Measurements from ENCODE around the gene LARGE1. TPM values are rescaled to one million over a fixed set of nuclear protein-coding genes. Genes with fewer than 3 reads are reported as not detected.

LARGE1 gene
- total and polyA plus RNA-seq, 2 donors (not counting 1 experiment from before 2014, with no cell fraction given): 14.1 to 19.2 TPM

DNA sequence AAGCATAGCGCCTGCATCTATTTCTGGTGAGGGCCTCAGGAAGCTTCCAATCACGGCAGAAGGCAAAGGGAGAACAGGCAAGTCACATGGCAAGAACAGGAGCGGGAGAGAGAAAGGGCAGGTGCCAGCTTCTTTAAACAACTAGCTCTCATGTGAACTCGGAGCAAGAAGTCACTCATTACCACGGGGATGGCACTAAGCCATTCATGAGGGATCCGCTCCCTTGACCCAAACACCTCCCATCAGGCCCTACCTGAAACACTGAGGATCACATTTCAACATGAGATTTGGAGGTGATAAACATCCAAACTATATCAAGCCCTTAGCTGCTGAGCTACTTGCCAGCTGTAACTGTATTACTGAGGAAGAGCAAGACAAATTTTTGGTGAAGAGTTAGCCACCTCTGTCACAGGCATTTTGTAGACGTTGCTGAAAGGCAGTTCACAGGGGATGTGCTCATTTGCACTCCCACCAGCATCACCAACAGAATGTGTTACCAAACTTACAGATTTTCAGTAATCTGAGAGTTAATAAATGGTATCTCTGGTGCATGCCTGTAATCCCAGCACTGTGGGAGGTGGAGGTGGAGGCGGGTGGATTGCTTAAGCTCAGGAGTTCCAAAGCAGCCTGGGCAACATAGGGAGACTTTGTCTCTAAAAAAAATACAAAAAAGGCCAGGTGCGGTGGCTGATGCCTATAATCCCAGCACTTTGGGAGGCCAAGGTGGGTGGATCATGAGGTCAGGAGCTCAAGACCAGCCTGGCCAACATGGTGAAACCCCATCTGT, 398.2 kb downstream of the LARGE1 start:
- no peak overlapping the region for H3K9ac ChIP-seq (ENCODE audit: insufficient read depth, low read length)
- TF ChIP-seq, protein P1, sequence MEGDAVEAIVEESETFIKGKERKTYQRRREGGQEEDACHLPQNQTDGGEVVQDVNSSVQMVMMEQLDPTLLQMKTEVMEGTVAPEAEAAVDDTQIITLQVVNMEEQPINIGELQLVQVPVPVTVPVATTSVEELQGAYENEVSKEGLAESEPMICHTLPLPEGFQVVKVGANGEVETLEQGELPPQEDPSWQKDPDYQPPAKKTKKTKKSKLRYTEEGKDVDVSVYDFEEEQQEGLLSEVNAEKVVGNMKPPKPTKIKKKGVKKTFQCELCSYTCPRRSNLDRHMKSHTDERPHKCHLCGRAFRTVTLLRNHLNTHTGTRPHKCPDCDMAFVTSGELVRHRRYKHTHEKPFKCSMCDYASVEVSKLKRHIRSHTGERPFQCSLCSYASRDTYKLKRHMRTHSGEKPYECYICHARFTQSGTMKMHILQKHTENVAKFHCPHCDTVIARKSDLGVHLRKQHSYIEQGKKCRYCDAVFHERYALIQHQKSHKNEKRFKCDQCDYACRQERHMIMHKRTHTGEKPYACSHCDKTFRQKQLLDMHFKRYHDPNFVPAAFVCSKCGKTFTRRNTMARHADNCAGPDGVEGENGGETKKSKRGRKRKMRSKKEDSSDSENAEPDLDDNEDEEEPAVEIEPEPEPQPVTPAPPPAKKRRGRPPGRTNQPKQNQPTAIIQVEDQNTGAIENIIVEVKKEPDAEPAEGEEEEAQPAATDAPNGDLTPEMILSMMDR (conservative IDR thresholded peaks at IDR 0.05 in 1 of 2, IDR thresholded peaks at IDR 0.05 in 1 of 2; ENCODE audit: low read depth in 1 of 2, low read length in 2 of 2): no peak
- TF ChIP-seq EZH2 (IDR thresholded peaks at IDR 0.05; ENCODE audit: low read length, missing control alignments): no peak
- H3K4me3 ChIP-seq (replicated peaks in 1 of 4; ENCODE audit: control extremely low read depth in 1 of 4, insufficient read depth in 1 of 4, low read depth in 3 of 4, low read length in 4 of 4): no peak overlapping the region

DNA sequence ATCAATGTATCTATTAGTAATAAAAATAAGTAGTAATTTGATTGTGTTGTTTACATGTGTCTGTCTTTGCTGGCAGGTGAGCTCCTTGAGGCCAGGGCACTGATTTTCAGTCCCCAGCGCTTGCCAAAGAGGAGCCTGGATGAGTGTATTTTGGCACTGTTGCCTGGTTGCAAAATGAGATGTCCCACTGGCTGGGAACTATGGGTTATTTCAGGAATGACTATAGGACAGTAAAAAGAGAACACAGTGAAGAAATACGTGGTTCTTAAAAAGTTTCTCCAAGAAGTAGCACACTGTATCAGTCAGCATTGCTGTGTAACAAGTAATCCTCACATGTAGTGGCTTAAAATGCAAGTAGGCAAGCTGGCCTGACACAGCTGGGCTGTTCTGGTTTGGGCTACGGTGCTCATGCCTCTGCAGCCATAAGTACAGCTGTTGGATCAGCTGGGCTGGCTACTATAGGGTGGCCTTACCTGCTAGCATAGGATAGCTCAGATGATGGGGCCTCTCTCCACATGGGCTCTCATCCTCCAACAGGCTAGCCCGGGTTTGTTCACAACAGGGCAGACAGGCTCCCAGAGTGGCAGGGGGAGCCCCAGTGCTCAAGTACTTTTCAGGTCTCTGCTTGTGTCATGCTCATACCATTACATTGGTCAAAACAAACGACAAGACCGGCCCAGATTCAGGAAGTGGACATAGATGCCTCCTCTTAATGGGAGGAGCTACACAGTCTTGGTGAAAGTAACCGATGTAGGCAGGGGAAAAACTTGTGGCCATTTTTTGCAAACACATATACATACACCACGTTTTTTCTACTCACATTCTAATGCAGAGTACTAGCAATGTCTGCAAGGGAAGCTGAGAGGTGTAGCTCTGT, 399.1 kb downstream of the LARGE1 start:
- no peaks in the 10 kb centered on the region for H3K79me2 ChIP-seq (ENCODE audit: control insufficient read depth, insufficient read depth, low read length)
- no peak overlapping the region for H2AFZ ChIP-seq (ENCODE audit: low read length)
- H3K36me3 ChIP-seq (ENCODE audit: control insufficient read depth, insufficient read depth, low read length): no peaks in the 10 kb centered on the region
- no peak for DNase-seq (ENCODE audit: low read depth in 2 of 2)
- H3K27ac ChIP-seq (ENCODE audit: insufficient read depth, low read length): no peak overlapping the region
- no peak overlapping the region for H3K9ac ChIP-seq (ENCODE audit: insufficient read depth, low read length)
- no peaks in the 10 kb centered on the region for H3K4me1 ChIP-seq (ENCODE audit: control insufficient read depth, extremely low read depth, insufficient read depth, low read length)
- no peak overlapping the region for H3K4me2 ChIP-seq (ENCODE audit: extremely low read depth, insufficient read depth, low read length)
- no peak overlapping the region for H3K4me3 ChIP-seq (replicated peaks in 1 of 4; ENCODE audit: control extremely low read depth in 1 of 4, insufficient read depth in 1 of 4, low read depth in 3 of 4, low read length in 4 of 4)
- TF ChIP-seq, protein P1 (conservative IDR thresholded peaks at IDR 0.05 in 1 of 2, IDR thresholded peaks at IDR 0.05 in 1 of 2; ENCODE audit: low read depth in 1 of 2, low read length in 2 of 2): no peak
- no peaks in the 10 kb centered on the region for H3K27me3 ChIP-seq (ENCODE audit: control insufficient read depth, insufficient read depth, low read length)
- no peaks in the 10 kb centered on the region for H4K20me1 ChIP-seq (ENCODE audit: control insufficient read depth, extremely low read depth, insufficient read depth, low read length)
- no peaks in the 10 kb centered on the region for H3K9me3 ChIP-seq (ENCODE audit: control insufficient read depth, insufficient read depth, low read depth, low read length)

More for the DNA sequence above, 398.2 kb downstream of the LARGE1 start:
- DNase-seq (ENCODE audit: low read depth in 2 of 2): no peak
- no peak overlapping the region for H3K27ac ChIP-seq (ENCODE audit: insufficient read depth, low read length)
- no peaks in the 10 kb centered on the region for H3K9me3 ChIP-seq (ENCODE audit: control insufficient read depth, insufficient read depth, low read depth, low read length)
- H3K79me2 ChIP-seq (ENCODE audit: control insufficient read depth, insufficient read depth, low read length): no peaks in the 10 kb centered on the region
- no peaks in the 10 kb centered on the region for H4K20me1 ChIP-seq (ENCODE audit: control insufficient read depth, extremely low read depth, insufficient read depth, low read length)
- H3K27me3 ChIP-seq (ENCODE audit: control insufficient read depth, insufficient read depth, low read length): no peaks in the 10 kb centered on the region
- no peak overlapping the region for H2AFZ ChIP-seq (ENCODE audit: low read length)
- H3K36me3 ChIP-seq (ENCODE audit: control insufficient read depth, insufficient read depth, low read length): no peaks in the 10 kb centered on the region
- H3K4me2 ChIP-seq (ENCODE audit: extremely low read depth, insufficient read depth, low read length): no peak overlapping the region
- H3K4me1 ChIP-seq (ENCODE audit: control insufficient read depth, extremely low read depth, insufficient read depth, low read length): no peaks in the 10 kb centered on the region

Measured in fibroblast of lung (primary cell).